HG02852 (cell line): ENCODE results near the gene CFAP58.

ENCODE experiments used
- ATAC-seq: cut with Tn5 transposase; IDR thresholded peaks from one replicate; pipeline ENCODE4 v1.9.1; 2021; ENCODE audit warnings: mild to moderate bottlenecking, moderate library complexity; ENCODE audit not compliant: unreplicated experiment

Gene CFAP58, protein sequence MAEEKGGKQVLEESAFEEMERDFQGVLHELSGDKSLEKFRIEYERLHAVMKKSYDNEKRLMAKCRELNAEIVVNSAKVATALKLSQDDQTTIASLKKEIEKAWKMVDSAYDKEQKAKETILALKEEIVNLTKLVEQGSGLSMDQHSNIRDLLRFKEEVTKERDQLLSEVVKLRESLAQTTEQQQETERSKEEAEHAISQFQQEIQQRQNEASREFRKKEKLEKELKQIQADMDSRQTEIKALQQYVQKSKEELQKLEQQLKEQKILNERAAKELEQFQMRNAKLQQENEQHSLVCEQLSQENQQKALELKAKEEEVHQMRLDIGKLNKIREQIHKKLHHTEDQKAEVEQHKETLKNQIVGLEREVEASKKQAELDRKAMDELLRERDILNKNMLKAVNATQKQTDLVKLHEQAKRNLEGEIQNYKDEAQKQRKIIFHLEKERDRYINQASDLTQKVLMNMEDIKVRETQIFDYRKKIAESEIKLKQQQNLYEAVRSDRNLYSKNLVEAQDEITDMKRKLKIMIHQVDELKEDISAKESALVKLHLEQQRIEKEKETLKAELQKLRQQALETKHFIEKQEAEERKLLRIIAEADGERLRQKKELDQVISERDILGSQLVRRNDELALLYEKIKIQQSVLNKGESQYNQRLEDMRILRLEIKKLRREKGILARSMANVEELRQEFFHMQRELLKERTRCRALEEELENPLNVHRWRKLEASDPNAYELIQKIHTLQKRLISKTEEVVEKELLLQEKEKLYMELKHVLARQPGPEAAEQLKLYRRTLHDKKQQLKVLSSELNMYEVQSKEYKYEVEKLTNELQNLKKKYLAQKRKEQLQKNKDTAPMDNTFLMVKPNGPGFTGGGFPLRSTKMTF

DNA sequence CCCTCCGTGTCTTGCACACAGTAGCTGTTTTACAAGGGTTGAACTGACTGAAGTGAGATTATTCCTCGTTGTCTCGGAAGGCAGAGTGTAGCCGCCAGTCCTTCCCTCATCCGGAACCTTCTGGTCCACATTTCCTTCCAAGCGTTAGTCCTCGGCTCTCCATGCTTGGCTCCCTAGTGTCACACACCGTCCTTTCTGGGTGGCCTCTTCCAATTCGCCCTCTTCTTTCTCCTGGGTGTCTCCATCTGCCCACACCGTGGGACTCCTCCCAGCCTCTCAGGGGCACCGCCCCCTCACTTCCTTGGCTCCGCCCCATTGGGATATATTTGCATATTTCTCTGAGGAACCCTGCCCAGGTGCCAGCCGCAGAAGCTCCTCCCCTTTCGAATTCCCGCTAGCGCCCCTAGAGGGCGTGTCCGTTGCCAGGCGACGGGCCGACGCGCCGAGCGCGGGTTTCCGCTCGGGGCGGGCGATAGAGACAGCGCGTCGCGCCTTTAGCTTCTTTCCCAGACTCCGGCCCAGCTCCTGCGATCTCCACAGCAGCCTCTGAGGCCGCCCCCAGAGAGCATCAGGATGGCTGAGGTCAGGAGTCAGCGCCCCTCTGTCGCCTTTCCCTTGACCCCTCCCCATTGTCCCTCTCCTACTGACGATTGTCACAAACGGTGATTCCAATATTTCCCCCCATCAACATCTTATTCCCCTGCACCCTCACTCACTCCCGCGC lies at the start of gene CFAP58:
CFAP58 (plus strand) TSS at position 509 of the 724 bp plus-strand sequence; CDS start at position 574, 65 bp downstream.
- peak; percentile 60 for ATAC-seq

DNA sequence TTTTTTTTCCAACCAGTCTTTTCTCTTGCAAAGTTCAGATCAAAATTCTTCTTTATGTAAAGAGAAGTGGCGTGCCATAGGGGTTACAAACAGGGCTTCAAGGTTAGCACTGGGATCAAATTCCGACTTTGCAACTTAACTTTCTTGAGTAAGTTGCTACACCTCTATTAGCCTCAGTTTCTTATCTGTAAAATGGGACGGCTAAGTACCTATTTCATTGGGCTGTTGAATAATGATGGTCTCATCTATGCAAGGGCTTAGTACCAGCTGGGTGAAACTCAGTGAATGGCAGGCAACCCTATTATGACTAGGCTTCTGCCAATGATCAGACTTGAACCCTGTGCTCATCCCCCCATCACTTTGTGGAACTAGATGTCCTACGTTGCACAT lies 49.3 kb upstream of the CFAP58 start:
- no peak for ATAC-seq

DNA sequence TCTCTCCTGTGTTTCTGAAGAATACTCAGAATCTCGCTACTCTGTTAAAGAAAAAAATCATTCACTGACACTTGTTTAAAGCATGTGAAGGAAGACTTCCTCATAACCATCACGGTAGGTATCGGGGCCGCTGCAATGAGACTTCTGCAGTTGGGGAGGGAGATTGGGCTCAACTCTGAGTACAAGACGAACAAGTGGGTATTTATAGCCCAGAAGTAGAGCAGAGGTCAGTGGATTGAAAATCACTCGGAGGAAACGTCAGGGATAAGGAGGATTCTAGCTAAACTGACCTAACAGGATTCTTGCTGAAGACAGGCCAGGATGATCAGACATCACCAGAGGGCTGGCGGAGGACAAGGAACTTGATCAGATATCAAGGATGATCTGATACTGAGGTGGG lies 48.7 kb upstream of the CFAP58 start:
- ATAC-seq: no peak

DNA sequence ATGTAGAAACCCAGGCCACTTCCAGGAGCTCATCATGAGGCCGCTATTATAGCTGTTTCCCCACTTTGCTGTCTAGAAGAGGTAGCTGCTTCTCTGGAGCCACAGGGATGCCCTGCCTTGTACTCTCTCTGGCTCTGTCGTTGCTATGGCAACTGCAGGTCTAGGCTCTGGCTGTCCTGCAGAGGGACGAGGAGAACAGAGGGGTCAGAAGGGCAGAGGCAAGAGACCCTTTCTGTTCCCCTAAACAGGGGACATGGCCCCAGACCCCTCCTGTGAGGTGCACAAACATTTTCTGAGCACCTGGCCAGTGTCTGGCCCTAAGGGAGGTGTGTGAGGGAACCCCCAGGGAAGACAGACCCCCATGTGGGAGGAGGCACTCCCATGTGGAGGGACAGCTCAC lies 46.7 kb upstream of the CFAP58 start:
- ATAC-seq: no peak

DNA sequence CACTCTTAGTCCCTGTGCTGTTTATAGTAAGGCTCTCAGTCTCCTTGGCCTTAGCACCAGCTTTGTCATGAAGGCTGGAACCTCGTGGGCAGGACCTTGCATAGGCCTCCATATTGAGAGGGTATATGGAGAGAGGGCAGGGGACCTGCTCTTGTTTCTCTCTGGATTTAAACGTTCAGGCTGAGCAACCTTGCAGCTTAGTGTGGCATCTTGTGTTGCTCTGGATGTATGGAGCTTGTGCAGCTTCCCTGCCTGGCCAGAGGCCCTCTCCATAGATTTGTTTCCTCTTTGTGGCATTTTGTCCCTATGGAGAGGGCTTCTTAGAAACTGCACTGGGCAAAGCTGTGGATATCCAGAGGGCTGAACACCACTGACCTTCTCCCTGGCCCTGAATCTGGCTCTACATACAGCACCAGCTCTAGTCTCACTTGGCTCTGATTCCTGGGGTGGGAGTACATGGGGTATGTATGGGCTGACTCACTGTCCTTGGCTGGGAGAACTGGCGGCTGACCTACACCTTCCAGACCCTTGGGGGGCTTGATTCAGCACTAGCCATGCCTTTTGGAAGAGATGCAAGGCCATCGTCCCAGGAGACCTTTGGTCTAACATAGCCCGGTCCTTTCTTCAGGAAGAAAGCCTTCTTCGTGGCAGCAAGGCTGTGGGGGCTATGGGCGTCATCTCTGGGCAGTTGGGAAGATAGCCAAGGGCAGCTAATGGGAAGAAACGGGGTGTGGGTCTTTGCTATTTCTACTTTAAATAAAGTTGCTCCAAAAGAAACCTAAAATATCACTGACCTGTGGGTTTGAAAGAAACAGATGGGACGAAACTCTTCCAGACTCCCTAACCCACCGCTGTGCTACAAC lies 45.8 kb upstream of the CFAP58 start:
- ATAC-seq: no peak

DNA sequence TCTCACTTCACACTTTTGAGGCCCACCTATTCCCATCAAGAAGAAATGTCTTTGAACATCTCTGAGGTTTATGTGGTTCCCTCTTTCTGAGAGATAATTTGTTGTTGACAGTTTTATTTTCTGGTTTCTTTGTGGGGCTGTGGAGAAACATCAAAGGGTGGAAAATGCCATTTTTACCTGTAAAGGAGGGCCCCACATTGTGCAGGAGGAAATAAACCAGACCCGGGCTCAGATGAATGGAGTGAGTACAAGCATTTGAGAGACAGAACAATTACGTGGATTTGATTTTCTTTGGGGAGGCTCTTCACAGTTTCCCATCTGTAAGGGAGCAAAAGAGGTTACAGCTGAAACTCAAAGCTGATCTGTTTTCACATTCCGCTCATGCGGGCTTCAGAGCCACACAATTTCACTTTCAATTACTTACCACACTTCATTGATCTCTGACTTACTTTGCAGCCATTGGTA lies 45.2 kb upstream of the CFAP58 start:
- ATAC-seq: peak; percentile 82

DNA sequence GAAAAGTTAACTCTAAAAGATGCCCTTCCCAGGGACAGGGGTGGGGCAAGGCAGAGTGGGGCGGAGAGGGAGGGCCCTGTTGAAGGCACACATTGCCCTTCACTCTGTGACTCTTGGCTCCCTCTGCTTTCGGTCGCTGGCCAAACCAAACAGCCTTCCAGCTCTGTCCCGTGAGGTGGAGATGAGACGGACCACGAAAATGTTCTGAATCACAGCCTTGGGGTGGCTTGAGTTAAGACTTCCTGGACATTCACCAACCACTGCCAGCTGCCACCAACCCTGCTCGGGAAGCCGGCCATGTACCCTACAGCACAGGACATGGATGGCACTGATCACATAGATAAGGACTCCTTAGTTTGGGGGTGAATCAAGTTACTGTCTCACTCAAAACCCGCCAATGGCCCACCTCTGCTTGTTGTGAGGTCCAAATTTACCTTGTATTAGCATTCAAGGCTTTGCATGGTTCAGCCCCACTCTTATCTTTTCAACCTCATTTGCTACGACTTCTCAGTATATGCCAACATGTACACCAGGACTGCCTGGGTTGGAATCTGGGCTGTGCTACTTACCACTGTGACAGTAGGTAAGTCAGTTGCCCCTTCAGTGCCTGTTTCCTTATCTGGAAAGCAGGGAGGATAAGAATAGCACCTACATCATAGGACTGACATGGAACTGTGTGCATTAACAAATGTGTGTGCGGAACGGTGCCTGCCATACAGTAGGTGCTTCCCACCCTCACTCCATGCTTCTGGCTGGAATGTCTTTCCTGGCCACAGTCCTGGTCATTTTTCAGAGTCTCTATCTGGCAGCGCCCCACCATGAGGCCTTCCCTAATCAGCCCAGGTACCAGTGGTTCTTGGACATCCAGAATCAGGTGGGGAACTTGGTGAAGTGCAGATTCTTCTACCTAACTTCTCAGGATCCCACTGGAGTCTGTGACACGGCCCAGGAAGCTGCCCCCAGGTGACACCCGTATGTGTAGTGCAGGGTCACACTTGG lies 43.4 kb upstream of the CFAP58 start:
- ATAC-seq: no peak

DNA sequence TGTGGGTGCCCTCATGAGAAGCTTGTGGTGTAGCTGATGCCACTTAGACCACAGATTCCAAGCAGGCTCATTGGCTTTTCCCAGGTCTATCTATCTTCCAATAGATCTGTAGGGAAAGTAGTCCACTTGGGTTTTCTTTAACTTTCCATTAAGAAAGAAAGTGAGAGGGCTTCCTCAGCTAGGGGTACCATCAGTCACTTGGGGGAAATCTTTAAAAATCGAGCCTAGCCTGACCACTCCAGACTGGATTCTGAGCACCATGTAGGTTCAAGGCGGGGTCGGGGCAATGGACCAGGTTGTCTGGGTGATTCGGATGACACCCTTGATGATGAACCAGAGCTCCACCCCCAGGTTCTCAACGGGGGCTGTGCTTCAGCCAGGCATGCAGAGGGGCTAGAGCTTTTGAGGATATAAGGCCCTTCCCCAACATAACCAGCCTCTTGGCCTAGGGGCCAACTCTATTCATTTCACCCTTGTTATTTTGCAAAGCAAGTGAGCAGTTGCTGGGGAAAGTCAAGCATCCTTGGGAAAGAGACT lies 42.4 kb upstream of the CFAP58 start:
- ATAC-seq: no peak

DNA sequence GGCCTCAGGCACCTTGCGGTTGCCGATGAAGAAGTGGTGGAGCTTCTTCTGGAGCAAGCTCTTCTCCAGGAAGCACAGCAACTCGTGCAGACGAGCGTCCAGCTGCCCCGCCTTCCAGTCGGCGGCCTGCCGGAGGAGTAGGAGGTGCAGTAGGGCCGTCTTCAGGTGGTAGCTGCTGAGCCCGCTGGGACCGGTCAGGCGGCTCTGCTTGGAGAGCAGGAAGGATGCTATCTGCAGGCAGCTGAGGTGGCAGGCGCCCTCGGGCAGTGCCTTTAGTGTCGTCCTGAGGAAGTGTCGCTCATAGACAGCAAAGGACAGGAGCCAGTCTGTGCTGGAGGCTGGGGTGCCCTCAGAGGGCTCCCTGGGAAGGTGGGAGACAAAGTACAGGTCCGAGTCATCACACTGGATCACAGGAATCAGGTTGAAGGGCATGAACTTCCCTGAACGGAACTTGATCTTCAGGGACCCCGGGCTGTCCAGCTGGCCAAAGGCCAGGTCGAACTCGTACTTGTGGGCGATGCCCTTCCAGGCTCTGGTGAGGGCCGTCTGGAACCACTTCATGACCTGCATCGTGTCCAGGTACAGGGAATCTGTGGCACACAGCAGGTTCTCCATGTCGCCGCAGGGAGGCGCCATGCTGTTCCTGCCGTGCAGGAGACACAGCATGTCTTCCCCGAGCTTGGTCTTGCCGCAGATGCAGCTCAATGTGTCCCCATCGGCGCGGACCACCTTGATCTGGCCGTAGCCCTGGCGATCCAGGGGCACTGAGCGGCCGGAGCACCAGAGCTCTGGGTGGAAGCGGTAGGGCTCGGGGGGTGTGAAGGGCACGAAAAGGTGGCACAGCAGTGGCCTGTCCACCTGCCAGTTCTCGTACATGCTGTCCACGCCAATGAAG lies 38.8 kb upstream of the CFAP58 start:
- no peak for ATAC-seq

DNA sequence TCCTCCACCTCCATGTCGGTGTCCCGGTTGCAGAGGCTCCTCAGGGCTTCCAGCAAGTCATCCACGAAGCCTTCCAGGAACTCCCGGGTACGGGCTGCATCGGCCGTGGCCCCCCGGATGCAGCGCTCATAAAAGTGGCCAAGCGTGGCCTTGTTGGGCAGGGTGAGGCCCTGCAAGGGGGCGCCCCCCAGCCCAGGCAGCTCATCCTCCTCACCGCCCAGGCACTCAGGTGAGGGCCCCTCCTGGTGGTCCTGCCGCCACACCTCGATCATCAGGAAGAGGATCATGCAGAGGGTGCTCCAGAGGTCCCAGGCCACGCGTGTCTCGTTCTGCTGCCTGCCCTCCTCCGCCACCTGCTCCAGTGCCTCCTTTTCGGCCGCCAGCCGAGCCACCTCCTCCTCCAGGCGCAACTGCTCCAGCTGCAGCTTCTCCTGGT lies 38.1 kb upstream of the CFAP58 start:
- ATAC-seq: no peak

DNA sequence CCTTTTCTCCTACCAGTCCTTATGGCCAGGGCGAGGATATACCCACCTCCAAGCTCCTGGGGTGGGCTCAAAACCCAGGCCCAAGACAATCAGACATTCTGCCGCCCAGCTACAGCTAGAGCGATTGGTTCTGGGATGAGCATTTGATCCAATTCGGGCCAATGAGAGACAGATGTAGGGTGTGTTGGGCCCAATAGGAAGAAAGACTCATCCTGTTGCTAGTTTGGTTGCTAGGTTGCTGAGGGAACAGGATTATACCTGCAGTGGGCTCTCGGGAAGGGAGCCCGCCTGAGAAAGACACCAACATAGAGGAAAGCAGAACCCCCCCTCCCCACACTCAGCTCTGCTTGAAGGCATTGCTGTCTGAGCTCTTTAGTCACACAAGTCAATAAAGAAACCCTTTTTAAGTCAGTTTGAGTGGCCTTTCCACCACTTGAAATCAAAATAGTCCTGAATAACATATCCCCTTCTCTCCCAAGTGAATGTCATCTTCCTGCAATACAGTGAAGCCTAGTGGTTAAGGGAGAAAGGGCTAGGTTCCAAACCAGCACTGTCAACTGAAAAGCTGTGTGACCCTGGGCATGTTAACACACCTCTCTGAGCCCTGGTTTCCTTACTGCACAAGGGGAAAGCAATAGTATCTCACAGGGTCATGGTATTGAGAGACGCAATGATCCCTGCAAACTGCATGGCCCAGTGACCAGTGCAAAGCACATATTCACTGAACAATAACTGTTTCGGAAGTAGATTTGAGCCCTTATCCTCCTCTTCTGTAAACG lies 37.1 kb upstream of the CFAP58 start:
- ATAC-seq: no peak

DNA sequence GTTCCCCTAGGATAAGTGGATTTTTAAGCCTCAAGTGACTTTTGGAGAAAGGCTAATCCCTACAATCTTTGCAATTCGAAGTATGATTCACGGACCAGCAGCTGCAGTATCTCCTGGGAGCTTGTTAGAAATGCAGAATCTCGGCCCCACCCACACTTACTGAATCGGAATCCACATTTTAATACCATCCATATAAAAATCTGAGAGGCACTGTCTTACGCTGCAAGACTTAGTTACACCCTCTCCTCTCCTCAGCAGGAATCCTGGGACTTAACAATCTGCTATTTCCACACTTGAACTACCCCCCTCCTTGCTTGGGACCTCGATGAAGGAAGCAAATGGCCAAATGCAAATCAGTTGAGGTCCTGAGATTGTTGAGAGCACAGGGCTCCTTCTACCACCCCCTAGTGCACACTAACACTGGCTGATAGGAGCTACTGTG lies 36.3 kb upstream of the CFAP58 start:
- peak; percentile 40 for ATAC-seq

DNA sequence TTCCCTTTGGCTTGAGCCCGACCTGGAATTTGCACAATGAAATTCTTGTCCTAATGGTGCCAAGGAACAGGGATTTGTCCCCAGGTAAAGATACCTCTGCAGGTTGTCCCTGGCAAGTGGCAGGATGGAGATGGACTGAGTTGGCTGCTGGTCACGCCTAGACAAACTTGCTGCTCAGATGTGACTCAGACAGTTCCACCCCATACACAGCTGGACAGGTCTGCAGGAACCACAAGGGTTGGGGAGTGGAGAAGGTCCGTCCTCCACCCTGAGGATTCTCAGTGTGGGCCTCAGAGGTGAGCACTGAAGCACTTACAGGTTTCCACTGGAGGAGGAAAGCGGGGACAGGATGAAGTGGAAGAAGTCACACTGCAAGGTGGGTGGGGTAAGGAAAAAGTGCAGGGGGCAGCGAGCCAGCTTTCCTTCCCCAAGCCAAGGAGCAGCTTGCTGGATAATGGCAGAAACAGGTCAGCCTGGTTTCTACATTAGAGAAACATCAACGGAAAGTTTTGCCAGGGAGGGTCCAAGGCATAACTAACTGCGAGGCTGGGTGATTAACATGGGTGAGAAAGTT lies 35.8 kb upstream of the CFAP58 start:
- ATAC-seq: peak; percentile 65

DNA sequence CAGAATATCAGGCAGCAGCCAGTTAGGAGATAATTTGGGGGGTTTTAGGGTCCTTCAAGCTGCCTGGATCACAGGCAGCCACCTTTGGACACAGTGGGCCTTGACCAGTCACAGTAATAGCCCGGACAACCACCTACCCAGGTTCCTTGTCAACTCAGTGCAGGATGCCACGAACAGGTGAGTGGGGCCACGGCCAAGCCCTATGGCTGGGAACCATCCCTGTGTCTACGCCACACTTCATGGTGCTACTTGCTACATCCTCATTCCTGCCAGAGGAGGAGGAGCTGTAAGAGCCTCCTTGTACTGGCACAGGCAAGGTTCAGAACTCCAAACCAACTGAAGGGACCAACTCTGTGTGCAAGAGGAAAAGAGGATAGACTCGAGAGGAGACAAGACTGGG lies 35.3 kb upstream of the CFAP58 start:
- ATAC-seq: no peak

DNA sequence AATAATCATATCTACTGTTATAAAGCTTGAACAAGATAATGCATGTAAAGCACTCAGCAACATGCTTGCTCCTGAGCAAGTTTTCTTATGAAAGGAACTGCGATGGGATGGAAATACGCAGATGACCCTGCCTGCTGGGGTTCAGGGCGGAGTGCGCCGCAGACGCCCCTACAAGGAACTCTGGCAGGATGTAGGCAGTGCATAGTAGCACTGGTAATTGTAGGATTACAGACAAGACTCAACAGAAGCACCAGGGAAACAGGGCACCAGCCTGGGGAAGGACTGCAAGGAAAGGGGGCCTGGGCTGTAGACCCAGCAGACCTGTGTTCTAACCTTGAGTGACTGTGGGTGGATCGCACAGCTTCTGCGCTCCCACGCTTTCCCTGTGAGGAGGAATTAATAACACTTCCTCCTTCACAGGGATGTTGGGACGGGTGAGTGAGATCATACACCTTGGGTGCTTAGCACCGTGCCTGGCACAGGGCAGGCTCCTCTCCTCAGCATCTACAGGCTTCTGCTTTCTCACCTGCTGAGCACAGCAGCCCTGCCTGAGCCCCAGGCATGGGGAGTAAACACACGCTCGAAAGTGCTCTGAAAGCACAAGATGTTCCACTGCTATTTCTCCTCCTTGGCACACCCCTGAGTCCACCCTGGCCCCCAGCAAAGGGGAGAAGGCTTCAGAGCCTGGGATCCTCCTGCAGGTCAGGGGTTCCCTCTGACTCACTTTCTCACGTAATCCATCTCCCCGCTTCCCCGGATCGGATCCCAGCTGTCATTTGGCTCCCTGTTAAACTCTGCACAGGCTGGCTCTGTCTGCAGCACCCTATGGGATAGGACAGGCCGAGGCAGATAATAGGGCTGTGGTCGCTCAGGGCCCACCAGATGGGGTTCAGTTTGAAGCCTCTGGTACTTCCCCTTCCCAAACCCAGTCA lies 34.6 kb upstream of the CFAP58 start:
- ATAC-seq: no peak
